DMS53 treated with DMSO at 0.1 percent for 48 hours (cell line): Measurements from ENCODE around the gene NPY4R.
"Not testable (repeated sequence)": the region's sequence is repeated elsewhere in the genome, so short reads cannot be mapped to it uniquely, and the experiment has no call there.

Source experiments
- DNase-seq: peaks from one replicate; lab custom pipeline; 2025; ENCODE audit not compliant: unreplicated experiment; lab: John Stamatoyannopoulos, UW

The NPY4R gene, protein sequence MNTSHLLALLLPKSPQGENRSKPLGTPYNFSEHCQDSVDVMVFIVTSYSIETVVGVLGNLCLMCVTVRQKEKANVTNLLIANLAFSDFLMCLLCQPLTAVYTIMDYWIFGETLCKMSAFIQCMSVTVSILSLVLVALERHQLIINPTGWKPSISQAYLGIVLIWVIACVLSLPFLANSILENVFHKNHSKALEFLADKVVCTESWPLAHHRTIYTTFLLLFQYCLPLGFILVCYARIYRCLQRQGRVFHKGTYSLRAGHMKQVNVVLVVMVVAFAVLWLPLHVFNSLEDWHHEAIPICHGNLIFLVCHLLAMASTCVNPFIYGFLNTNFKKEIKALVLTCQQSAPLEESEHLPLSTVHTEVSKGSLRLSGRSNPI

DNA sequence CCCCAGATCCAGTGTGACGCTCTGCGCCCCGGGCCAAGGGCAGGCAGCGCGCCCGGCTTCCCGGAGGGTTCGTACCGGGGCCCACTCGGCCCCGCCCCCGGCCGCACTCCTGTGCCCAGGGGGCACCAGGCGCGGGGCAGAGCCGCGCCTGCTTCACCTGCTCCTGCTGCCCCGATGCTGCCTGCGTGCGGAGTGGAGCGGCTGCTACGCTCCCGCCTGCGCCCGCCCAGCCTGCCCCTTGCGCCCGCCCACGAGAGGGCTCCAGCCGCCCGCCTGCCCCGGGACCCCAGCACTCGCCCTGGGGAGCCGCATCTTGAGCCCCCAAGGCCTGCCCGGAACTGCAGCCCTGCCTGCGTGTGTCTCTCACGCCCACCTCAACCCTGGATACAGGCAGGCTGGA, at the start of gene NPY4R:
Gene NPY4R, minus strand, starts transcription at position 194 of the 400 bp plus-strand sequence. CDS start 3,323 bp downstream, outside the sequence.
- DNase-seq = not testable (repeated sequence)

DNA sequence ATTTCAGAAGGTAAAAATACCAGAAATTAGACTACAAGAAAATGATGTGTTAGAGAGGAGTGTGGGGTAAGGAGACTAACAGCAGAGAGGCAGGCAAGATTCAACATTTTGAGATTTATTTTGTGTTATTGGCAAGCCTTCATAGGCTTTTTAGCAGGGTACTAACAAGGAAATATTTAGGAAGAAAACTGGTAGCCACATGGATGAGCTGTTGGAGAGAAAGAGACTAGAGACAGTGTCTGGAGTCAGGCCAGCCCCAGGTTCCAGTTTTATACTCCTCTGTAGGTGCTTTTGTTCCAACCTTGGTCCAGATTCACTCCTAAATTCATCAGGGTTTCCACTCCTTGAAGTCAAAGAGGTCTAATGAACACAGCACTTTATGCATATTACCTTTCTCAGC, 49.6 kb upstream of the NPY4R start:
- no peak for DNase-seq

DNA sequence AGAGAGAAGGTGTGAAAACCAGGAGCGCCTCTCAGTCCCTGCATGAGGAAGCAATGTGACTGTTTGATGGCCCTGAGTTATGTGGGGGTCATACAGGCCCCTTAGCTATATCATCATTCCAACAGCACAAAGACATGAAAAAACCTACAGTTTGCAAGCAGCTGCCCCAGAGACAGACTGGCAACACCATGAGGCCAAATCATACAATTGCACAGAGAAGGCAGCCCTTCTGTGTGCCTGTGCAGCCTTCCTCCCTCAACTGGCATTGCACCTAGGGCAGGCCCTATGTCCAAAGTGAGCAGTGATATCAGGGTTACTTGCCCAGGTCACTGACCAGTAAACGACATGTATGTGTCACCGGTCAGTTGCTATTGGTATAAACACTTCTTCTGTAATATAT, 49.1 kb upstream of the NPY4R start:
- DNase-seq = no peak

DNA sequence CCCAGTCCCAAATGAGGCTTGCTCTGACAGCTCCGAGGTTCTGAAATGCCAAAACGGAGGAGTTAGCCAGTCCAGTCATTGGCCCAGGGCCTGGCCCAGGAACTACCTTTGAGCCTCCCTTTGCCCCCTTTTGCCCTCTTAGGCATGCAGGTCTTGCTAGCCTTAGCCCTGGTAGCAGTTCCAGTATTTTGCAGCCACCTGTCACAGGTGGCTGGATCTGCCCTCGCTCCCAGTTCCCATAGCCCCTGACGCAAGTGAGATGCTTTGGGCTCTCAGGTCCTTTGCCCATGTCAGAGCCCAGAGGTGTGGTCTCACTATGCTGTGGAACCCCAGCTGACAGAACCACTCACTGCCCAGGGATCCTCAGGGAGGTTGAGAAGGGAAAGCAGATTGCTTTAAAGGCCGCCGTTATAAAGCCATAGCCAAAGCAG, 48.7 kb upstream of the NPY4R start:
- DNase-seq = no peak

DNA sequence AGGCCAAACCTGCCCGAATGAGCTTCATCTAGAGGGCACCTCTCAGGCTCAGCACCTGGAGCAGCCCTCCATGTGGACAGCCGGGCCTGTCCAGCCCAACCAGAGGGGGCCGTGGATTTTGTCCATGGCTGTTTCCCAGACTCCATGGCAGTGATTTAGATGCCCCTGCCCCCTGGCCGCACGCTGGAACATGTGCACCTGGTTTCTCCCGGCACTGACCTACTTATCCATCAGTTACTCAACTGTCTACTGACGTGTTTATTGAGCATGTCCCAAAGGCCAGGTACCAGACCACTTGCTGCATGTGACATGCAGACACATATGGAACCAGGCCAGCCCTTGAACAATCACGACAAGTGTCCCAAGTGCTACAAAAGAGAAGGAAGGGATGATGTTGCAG, 47.6 kb upstream of the NPY4R start:
- not testable (repeated sequence) for DNase-seq

DNA sequence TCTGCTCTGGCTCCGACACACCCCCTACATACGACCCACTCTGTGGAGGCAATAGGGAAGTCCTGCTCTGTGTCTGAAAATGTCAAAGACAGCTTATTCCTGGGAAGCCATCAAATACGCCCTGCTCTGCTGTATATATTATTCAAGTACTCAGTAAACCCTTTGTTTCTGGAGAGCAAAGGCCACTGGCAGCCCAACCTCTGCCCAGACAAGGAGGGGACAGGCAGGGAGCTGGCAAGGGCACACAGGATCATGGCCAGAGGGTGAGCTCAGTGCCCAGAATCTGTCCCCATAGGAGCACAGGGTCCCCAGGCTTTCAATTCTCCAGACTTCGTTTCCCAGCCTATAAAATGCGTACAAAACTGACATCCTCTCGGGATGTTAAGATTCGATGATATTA, 47.0 kb upstream of the NPY4R start:
- not testable (repeated sequence) for DNase-seq

DNA sequence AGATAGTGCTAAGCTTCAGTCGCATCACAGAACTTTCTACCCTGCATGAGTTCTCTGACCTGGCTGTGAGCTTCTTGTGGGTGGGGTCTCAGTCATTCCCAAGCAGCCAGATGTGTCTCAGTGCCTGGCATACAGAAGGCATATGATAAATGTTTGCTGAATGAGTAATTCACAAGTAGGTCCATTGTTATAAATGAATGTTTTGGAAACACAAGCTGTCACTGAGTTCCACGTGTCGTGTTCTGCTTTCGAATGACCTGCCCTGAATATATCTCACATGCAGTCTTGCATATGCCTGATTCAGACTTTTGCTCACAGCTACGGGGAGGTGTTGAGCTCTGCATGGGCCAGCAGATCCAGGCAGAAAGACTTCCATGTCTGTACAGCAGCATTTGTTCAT, 46.2 kb upstream of the NPY4R start:
- not testable (repeated sequence) for DNase-seq

DNA sequence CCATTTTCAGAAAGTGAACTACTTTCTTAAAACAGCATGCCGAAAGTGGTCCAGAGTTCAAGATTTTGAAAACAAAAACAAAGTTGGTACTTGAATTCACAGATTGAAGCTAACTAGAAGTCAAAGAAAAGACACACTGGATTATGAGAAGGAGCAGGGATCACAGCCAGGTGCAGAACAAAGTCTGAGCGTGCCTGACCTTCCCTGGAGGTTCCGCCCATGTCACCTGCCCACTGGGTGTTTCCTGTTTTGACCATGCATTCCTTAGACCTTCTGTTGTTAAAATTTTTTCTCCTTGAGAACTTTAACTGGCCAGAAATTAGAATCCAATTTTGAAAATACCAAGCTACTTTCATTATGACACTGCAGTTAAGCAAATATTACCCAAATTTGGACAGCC, 34.2 kb upstream of the NPY4R start:
- DNase-seq = not testable (repeated sequence)

DNA sequence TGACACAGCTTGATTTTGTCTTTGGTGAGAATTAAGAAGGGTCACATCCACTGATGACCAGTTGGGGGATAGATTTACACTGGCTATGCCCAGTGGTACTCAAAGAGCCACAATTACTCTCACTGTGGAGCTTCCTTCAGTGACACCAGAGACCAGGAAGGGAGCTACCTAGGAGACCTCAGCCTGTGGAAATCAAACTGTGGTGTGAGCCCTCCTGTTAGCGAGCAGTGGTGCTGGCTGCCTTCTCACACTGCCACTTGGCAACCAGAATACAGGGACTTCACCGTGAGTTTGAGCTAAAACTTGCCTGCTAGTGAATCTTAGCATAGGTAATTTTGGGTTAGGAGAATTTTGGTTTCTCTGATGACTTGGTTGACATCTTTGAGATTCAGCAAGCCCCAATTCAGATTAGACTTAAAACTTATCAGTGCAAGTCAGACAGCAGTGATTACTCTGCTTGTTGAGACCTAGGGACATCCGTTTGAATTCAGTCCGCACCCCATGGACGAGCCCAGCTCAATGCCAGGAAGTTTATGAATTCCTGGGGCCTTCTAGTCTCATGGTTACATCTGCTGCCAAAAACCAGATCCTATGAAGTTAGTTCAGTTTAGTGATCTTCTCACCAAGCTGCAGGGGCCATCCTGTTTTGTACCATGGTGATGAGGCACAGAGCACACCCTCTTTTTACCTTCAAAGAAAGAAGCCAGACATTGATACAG, 33.4 kb upstream of the NPY4R start:
- DNase-seq = not testable (repeated sequence)

DNA sequence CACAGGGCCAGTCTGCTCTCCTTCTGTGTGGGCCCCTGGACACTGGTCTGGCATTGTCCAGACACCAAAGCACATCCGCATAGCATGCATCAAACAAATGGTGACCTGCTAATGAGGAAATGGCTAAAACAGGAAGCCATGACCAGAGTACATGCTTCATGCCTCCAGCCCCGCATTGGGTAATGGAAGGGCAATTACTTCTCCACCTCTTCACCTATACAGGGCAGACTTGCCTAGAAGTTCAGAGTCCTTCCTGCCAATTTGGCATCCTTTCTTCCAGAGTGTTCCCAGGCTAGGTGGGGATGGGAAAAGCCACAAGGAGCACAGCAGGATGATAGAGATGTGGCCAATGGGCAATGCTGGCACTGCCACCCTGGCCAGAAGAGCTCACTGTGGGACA, 32.1 kb upstream of the NPY4R start:
- DNase-seq = not testable (repeated sequence)

DNA sequence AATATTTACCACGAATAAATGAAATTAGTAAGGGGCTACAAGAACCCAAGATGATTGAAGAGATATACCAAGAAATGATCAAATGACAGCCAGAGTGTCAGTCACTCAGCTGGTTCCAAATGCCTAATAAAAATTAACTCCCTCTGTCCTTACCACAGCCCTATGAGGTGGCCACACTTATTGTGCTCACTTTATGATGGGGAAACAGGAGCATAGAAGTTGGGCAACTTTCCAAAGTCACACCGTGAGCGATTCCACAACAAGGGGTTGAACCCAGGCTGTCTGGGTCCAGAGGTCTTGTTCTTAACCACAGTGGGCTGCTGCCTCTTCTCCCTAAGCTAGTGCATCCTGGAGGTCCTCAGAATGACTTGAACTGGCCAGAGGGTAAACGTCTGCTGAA, 31.6 kb upstream of the NPY4R start:
- DNase-seq = not testable (repeated sequence)

DNA sequence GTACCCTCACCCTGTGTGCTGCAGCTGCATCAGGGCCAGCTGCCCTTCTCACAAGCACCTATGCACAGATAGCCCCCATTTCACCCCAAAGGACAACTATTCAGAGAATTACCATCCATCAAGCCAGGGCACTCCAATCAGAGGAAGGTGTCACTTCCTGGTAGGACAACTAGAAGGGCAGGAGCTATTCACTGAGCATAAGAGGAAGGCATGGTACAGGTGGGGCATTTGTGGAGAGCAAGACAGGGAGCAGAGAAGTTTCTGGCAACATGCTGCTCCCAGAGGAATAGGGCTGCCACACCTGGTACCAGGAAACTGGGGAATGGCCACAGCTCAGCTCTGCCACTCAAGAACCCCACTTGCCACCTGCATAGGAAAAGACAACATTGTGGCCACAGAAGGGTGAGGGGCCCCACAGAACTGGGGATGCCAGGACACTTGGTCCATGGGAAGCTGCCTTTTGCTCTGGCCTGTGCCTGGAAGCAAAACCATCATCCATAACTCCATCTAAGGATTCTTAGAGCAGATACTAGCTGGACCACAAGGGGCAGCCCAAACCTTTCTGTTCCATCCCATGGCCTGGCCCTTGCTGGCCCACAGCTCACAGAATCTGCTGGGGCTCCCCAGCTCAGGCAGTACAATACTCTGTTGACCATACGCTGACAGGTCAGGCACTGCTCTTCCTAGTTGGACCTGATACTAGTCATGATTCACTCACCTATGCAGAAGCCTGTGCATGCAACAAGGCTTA, 25.8 kb upstream of the NPY4R start:
- not testable (repeated sequence) for DNase-seq

DNA sequence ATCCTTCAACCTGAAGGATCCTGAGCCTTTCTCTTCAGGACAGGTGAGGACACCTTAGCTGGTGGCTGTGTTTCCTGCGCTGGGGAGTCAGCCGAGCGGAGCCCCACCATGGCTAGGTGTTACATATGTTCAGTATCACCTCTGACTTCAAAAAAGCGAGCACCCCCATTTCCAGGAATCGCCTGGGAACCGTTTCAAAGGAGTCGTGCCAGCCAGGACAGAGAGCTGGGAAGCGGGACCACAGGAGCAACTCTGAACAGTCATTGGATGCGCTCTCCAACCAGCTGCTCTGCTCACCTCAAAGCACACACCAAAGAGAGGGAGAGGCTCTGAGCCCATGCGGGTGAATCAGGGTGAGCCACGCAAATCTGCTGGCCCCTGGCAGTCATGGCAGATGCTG, 24.5 kb upstream of the NPY4R start:
- not testable (repeated sequence) for DNase-seq

DNA sequence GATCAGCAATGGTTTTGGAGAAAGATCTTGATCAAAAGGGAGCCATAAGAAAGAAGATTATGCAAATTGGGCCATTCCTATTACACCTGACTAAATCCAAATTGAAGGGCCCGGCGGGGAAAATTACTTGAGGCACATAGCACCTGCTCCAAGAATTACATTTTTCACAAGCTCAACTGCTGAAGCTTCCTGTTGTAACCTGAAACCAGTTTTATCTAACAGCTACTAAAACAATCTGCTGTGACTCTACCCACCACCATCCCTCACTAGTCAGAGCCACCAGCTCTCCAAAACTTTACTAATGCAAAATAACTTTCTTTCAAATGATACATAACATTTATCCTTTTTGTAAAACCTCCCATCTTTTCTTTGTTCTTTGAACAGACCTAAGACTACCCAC, 20.7 kb upstream of the NPY4R start:
- not testable (repeated sequence) for DNase-seq

DNA sequence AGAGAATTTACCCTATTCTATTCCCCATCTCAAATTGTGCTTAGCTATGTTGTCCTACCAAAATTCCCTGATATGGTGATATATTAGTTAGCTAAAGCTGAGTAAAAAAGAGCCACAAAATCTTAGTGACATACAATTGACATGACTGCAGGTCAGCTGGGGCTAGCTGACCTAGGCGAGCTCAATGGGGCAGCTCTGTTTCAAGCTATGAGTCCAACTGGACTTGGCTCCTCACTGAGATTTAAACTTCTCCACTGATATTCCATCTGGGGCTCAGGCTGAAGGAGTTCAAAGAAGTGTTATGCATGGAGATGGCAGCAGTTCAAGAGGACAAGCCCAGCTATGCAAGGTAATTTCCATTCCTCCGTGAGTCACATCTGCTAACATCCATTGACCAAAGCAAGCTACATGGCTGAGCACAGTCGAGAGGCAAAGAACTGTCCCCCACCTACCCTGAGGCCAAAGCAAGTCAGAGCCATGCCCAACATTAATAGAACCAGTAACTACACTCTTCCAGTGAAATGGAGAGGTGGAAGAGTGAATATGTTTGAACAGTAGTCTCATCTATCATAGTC, 9.1 kb upstream of the NPY4R start:
- DNase-seq = not testable (repeated sequence)

DNA sequence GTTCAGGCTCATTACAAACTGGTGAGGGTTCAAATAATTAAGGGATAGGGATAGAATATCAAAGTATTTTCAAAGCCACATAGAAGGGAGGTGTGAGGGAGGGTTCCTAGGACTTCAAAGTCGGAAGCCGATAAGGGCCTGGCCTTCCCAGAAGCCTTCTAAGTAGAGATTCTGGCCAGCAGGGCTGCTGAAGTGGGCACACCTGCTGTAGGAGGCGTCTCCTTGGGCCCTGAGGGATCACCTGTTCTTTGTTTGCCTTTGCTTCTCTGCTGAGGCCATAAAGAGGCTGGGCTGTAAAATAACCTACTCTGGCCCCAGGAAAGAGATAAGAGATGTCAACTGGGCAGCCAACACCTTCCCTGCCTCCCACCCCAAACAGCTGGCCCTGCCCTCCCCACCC, 8.0 kb upstream of the NPY4R start:
- not testable (repeated sequence) for DNase-seq

DNA sequence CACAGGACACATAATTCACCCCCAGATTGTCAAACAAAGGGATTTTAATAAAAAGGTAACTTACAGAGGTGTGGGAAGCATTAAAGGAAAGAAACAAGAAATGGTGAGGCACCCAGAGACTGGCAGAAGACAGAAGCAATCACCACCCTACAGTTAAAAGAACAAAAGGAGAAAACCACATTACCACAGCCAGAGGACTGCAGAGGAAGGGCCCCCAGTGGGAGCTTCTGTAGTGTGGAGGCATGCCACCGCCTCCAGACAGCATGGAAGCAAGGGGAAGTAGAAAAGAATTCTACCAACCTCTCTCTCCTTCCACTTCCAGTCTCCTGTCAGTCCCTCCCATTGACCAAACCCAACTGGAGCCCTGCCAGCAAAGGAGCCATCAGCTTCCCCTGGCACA, 4.4 kb upstream of the NPY4R start:
- not testable (repeated sequence) for DNase-seq

DNA sequence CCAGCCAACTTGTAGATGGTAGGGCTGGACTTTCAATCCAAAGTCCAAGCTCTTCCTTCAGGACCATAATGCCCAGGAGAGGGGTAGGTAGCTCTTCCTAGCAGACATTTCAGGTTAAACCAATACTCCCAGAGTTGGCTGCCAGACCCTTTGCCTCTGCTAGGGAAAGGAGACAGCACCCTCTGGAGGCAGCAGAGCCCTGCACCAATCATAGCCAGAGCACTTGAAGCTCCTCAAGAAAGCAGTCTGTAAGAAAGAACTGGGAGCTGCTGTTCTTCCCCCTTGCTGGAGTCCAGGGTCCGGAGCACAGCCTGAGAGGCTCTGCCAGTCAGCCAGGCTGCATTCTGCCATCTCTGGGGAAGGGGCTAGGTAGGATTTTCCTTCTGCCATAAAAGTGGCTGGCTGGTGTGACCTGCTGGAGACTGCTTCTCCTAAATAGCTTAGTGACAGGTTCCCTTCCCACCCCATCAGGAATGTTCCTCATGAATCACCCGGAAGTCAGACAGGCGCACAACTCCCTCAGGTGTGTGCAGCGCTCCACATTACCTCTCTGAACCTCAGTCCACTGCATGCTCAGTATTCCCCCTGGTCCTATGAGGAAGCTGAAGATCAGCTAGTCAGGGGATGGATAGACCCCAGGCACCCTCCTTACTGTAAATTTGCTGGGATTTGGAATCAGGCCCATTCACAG, 2.5 kb upstream of the NPY4R start:
- DNase-seq = not testable (repeated sequence)

DNA sequence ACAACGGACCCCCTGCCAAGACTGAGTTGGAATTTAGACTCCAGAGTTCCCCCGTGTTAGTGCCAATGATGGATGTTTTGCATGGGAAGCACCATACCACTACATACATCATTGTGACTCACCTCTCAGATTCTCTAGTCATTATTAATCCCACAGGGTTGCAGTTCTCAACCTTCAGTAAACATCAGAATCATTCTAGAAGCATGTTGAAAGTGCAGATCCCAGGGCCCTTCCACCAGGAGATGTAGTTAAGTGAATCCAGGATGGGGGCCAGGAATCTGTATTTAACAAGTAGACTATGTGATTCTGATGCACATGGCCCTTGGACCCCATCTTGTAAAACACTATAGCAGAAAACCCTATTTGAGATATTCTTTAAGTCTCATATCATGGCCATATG, 2.1 kb downstream of the NPY4R start:
- DNase-seq = not testable (repeated sequence)

DNA sequence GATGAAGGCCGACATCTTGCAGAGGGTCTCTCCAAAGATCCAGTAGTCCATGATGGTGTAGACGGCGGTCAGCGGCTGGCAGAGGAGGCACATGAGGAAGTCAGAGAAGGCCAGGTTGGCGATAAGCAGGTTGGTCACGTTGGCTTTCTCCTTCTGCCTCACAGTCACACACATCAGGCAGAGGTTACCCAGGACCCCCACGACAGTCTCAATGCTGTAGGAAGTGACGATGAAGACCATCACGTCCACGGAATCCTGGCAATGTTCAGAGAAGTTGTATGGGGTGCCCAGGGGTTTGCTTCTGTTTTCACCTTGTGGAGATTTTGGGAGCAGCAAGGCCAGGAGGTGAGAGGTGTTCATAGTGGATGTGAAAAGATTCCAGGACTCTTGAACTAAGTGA, 3.5 kb downstream of the NPY4R start:
- DNase-seq = not testable (repeated sequence)

DNA sequence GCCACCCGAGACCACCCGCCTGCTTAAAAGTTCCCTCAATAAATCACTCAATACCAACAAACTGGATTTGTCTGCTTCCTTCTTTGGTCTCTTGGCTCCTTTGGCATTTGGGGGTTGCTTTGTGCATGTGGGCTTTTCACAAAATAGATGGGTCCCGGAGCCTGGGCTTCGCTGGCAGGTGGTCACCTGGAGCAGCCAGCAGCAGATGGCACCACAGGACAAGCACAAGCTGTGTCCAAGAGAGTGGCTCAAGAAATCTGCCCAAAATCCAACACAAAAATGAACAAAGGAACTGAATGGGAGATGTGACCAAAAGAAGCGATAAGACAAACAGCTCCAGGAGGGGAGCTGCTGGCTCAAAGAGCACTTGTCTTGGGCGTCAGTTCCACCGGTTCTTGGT, 6.2 kb downstream of the NPY4R start:
- DNase-seq = not testable (repeated sequence)
